OCI-LY7 (cell line): ENCODE measurements around the gene POGZ.

Source experiments
- CTCF ChIP-seq: fragments of 200-600 bp; sonication (generic); conservative IDR thresholded peaks from 2 replicates; pipeline ENCODE4 v1.5.1; 2014; ENCODE audit warnings: mild to moderate bottlenecking, antibody characterized with exemption, low read length, moderate library complexity, mixed read lengths
- EZH2phosphoT487 ChIP-seq: fragments of 200-600 bp; sonication (generic); IDR thresholded peaks from 2 replicates; pipeline ENCODE4 v1.6.1; 2018; ENCODE audit warnings: low read depth, borderline replicate concordance, mild to moderate bottlenecking, mixed run types, antibody characterized with exemption, low read length, moderate library complexity, mixed read lengths

GRCh38 chr1:151377150-151377884 is 82.0 kb downstream of the POGZ start:
- TF ChIP-seq CTCF (no peak), EZH2phosphoT487 (no peak)
